Left renal pelvis (tissue), 4 donors: ENCODE results near the gene CRYBB1. TPM values are rescaled to one million over a fixed set of nuclear protein-coding genes. Genes with fewer than 3 reads are reported as not detected.
"Not testable (repeated sequence)": the region's sequence is repeated elsewhere in the genome, so short reads cannot be mapped to it uniquely, and the experiment has no call there.

Experiments used
- DNase-seq, 4 donors: peaks; one replicate each; pipeline ENCODE4 v3.0.0-alpha.2; 2013; ENCODE audit warnings: low read depth in 4 of 4, low spot score in 3 of 4
- polyA plus RNA-seq, 4 donors: library from polyadenylated mRNA; unstranded; fragments of 120-200 nt; gene quantifications; one replicate each; pipeline ENCODE4 v1.2.1, GENCODE V29; 2013; ENCODE audit not compliant: insufficient read length in 4 of 4

Gene CRYBB1
- polyA plus RNA-seq, 4 donors = 0.53 to 2.1 (median 1.3) TPM

- no peak for DNase-seq
These were observed 24.9 kb upstream of the CRYBB1 start for GRCh38 chr22:26642465-26643417.

GRCh38 chr22:26636296-26636695 lies 18.5 kb upstream of the CRYBB1 start:
- no peak for DNase-seq

- no peak for DNase-seq
These were observed 17.3 kb upstream of the CRYBB1 start for GRCh38 chr22:26635117-26635516.

- DNase-seq = no peak
These were observed 16.4 kb upstream of the CRYBB1 start for GRCh38 chr22:26634189-26634588.

- no peak for DNase-seq
These were observed 14.8 kb upstream of the CRYBB1 start for GRCh38 chr22:26632422-26633155.

GRCh38 chr22:26631282-26631681 lies 13.5 kb upstream of the CRYBB1 start:
- DNase-seq = no peak

GRCh38 chr22:26629988-26630761 lies 12.3 kb upstream of the CRYBB1 start:
- no peak for DNase-seq

GRCh38 chr22:26624803-26625202 lies 7.0 kb upstream of the CRYBB1 start:
- DNase-seq = no peak

GRCh38 chr22:26623984-26624383 lies 6.2 kb upstream of the CRYBB1 start:
- no peak for DNase-seq

- no peak for DNase-seq
These were observed 3.8 kb upstream of the CRYBB1 start, which contains the start of gene CRYBA4 for GRCh38 chr22:26621663-26622062. CRYBA4 (plus strand) TSS chr22:26621963; CDS start chr22:26622597, 634 bp downstream.

- DNase-seq = no peak
These were observed 2.4 kb upstream of the CRYBB1 start for GRCh38 chr22:26620197-26620596.

- no peak for DNase-seq
These were observed 1.7 kb upstream of the CRYBB1 start for GRCh38 chr22:26619510-26619909.

- no peak for DNase-seq
These were observed 628 bp upstream of the CRYBB1 start for GRCh38 chr22:26618455-26618854.

- no peak for DNase-seq
These were observed 1.2 kb downstream of the CRYBB1 start for GRCh38 chr22:26616650-26617049.

GRCh38 chr22:26615830-26616435 lies 1.9 kb downstream of the CRYBB1 start:
- no peak for DNase-seq

- DNase-seq = no peak
These were observed 2.7 kb downstream of the CRYBB1 start for GRCh38 chr22:26615149-26615548.

- no peak for DNase-seq
These were observed 3.5 kb downstream of the CRYBB1 start for GRCh38 chr22:26614322-26614721.

- DNase-seq = not testable (repeated sequence)
These were observed 4.1 kb downstream of the CRYBB1 start for GRCh38 chr22:26613753-26614152.

GRCh38 chr22:26612652-26613051 lies 5.2 kb downstream of the CRYBB1 start:
- no peak for DNase-seq

- no peak for DNase-seq
These were observed 6.8 kb downstream of the CRYBB1 start for GRCh38 chr22:26610996-26611395.
